GM18505 (cell line): ENCODE data around the gene CIRBP.

Experiments used
- ATAC-seq: cut with Tn5 transposase; IDR thresholded peaks from one replicate; pipeline ENCODE4 v1.9.1; 2021; ENCODE audit not compliant: unreplicated experiment
- POLR2A ChIP-seq: IDR thresholded peaks from 4 replicates; pipeline ENCODE4 v1.6.1; 2011; ENCODE audit warnings: borderline replicate concordance; ENCODE audit not compliant: insufficient read depth, insufficient read length; ENCODE audit errors: extremely low read depth

CIRBP gene

GRCh38 chr19:1290703-1291651 is 21.8 kb downstream of the CIRBP start:
- TF ChIP-seq POLR2A, result no peak
- ATAC-seq, result no peak

DNA sequence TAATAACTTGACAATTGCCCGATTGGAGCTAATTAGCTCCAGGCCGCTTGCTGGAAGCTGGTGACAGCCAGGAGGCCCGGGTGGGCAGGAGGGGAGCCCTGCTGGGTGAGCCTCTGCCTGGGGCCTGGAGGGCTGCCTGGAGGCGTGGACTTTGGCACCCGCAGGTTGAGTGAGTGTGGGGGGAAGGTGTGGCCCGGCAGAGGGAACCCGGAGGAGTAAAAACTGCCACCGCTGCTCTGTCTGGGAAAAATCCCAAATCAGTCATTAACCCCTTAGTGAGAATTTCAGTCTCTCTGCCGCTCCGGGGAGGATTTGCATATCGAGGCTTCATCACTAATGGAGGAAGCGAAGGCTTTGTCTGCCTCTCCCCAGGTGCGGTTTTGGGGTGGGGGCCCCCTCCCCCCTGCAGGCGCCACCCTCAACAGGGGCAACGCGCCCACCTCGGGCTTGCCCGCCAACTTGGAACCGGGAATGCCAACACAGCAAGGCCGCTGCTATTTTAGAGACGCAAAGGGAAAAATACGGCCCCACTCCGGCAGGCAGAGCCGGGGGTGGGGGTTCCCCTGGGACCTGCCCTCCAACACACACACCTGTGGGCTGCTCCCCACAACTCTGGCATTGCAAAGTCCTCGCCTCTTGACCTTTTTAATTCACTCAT is 22.8 kb downstream of the CIRBP start:
- TF ChIP-seq POLR2A, result no peak
- no peak for ATAC-seq

- ATAC-seq, result no peak
- no peak for TF ChIP-seq POLR2A
Observed at GRCh38 chr19:1292419-1293151, 23.5 kb downstream of the CIRBP start.

GRCh38 chr19:1293782-1294604 is 24.9 kb downstream of the CIRBP start:
- TF ChIP-seq POLR2A, result no peak
- ATAC-seq, result no peak

GRCh38 chr19:1294688-1295087 is 25.6 kb downstream of the CIRBP start:
- no peak for ATAC-seq
- no peak for TF ChIP-seq POLR2A

DNA sequence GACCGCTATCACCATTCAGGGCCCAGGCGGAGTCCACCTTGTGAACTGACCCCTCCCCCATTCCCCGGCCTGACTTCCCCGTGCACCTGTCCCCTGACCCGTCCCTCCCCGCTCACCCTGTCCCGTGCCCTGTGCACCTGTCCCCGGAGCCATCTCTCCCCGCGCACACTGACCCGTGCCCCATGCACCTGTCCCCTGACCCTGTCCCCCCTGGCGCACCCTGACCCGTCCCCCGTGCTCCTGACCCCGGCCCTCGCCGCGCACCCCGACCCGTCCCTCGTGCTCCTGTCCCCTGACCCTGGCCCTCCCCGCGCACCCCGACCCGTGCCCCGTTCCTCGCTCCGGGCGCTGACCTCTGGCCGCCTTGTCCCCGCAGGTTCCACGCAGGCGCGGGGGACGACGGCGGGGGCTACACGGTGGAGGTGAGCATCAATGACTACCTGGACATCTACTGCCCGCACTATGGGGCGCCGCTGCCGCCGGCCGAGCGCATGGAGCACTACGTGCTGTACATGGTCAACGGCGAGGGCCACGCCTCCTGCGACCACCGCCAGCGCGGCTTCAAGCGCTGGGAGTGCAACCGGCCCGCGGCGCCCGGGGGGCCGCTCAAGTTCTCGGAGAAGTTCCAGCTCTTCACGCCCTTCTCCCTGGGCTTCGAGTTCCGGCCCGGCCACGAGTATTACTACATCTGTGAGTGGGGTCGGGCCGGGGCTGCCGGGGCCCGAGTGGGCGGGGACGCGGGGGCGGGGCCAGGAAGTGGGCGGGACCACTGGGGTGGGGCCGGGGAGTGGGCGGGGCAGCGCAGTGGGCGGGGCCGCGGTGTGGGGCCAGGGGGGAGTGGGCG is 26.3 kb downstream of the CIRBP start:
- no peak for ATAC-seq
- no peak for TF ChIP-seq POLR2A

DNA sequence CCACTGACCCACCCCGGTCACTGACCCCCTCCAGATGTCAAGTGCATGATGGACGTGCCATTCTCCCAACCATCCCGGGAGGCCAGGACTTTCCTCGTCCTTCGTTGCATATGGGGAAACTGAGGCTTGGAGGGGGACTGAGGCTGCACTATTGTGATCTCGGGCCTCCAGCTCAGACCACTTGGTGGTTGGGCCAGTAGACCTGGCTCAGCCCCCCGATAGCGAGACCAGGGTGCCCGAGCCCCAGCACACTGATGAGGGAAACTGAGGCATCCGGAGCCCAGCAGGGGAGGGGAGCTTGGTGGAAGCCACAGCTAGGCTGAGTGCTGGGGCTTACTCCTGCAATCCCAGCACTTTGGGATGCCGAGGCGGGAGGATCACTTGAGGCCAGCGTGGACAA is 26.9 kb downstream of the CIRBP start:
- no peak for ATAC-seq

DNA sequence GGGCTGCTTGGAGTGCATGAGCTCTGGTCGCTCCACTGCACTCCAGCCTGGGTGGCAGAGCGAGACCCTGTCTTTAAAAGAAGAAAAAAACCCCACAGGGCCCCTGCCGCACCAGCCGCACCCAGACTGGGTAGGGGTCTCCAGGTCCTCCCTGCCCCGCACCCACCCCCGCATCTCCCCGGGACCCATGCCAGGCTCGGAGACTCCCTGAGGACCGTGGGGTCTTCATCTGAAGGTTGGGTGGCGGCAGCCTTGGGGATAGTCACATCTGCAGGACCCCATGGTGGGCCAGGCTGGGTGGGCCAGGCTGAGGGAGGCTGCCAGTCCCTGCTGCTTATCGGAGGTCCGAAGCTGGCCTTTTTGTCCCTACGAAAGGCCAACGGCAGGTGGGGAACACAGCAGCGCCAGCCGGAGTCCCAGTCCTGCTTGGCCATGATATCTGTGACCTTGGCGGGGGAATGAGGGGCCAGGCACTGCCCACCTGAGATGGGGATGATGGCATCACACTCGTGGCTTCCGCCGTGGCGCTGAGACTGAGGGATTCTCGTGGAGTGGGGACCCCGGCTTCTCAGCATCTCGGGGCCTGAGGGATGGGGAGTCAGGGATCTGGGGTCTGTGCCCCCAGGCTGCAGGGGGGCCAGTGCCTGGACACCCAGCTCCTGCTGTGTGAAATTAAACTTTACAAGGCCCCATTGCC is 27.6 kb downstream of the CIRBP start:
- ATAC-seq, result no peak
- no peak for TF ChIP-seq POLR2A

More for the DNA sequence above, 26.9 kb downstream of the CIRBP start:
- no peak for TF ChIP-seq POLR2A

DNA sequence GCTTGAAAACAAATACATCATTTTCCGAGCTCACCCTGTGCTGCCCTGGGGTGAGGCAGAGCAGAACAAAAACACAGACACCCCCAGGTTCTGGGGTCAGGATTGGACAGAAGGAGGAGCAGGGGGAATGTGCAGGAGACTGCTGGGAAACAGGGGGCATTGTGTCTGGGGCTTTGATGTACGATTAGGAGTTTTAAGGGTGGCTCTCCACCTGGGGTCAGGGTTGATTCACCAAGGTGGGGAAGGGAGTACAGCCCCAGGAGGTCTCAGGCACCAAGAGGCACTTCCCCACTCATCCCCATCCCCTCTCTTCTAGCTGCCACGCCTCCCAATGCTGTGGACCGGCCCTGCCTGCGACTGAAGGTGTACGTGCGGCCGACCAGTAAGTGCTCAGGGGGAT is 29.1 kb downstream of the CIRBP start:
- no peak for ATAC-seq
- TF ChIP-seq POLR2A, result no peak

DNA sequence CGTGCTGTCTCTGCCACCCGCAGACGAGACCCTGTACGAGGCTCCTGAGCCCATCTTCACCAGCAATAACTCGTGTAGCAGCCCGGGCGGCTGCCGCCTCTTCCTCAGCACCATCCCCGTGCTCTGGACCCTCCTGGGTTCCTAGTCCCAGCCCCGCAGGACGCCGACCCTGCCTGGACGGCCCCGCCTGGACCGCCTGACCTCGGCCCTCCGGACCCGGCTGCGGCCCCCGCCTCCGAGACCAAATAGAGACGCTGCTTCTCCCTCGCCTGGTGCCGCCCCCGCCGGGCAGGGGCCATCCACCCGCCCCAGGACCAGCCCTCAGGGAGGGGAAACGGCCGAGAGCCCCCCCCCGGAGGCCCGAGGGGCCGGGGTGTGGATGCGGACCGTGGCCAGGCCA is 30.7 kb downstream of the CIRBP start:
- no peak for ATAC-seq
- TF ChIP-seq POLR2A, result no peak

DNA sequence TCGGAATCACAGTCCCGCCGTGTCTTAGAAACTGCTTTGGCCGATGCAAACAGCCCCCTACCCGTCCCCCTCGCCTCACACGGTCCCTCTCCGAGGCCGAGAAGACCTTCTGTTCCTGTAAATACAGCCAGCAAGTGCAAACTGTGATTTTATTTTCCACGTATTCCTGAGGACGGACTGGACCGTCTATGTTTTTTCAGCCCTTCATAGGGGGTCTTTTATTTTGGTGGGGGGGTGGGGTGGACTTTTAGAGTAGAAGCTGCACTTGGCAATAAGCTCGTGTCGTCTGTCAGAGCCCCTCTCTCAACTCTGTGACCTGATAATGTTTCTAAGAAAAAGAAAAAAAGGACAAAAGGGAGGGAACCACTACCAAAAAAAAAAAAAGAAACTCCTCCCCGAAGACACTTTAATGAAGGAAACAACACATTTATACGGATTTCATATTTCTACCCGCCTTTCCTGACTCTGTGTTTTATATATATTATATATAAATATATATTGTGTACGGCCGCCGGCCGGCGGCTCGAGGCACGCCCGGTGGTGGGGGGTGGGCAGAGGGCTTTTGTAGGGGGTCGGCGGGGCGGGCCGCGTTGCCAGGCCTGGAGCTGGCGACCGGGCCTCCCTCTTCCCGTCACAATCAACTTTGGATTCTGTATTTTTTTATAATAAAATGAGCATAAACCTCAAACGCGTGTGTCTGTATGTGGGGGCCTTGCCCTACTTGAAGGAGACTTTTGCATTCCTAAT is 31.8 kb downstream of the CIRBP start:
- TF ChIP-seq POLR2A, result no peak
- no peak for ATAC-seq
